NB4 (cell line): ENCODE data around the gene PDE7B.

Source experiments
- DNase-seq: peaks from one replicate; pipeline ENCODE4 v3.0.0; 2010; ENCODE audit warnings: low read depth
- H3K4me3 ChIP-seq: one replicate; pipeline ENCODE4 v1.5.1; 2011; ENCODE audit warnings: mild to moderate bottlenecking, low read depth, low read length, moderate library complexity
- MYC ChIP-seq: IDR thresholded peaks from 2 replicates; pipeline ENCODE4 v1.6.1; 2011; ENCODE audit warnings: low read depth, low read length
- POLR2A ChIP-seq: IDR thresholded peaks from 2 replicates; pipeline ENCODE4 v1.6.1; 2011; ENCODE audit warnings: mild to moderate bottlenecking; ENCODE audit not compliant: insufficient read length; ENCODE audit errors: extremely low read depth
- TF ChIP-seq, protein P1 (sequence below): IDR thresholded peaks from 2 replicates; pipeline ENCODE4 v1.6.1; 2011; ENCODE audit warnings: low read depth, low read length
- TF ChIP-seq, protein P2 (sequence below): IDR thresholded peaks from one replicate; pipeline ENCODE4 v1.5.1; 2012; ENCODE audit warnings: low read depth, low read length

Gene PDE7B

DNA sequence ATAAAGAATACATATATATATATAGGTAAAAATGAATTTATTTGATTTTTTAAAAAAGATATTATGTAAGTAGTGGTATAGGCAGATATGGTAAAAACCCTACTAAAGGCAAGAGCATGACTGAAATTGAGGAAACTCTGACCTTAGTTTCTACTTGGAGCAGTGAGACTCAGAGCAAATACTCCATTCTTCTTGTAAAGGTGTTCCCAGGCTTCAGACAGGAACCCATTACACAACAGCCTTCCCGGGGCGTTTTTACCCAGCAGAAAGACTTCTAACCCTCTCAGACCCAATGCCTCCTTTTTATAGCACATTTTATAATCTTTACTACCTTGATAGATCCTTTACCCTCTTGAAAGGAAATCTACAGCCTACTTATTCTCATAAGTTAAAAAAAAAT, 274.1 kb downstream of the PDE7B start:
- DNase-seq: no peak
- no peak overlapping the region for H3K4me3 ChIP-seq
- TF ChIP-seq POLR2A (no peak), MYC (no peak)
- TF ChIP-seq, protein P1, sequence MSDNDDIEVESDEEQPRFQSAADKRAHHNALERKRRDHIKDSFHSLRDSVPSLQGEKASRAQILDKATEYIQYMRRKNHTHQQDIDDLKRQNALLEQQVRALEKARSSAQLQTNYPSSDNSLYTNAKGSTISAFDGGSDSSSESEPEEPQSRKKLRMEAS: no peak
- TF ChIP-seq, protein P2, sequence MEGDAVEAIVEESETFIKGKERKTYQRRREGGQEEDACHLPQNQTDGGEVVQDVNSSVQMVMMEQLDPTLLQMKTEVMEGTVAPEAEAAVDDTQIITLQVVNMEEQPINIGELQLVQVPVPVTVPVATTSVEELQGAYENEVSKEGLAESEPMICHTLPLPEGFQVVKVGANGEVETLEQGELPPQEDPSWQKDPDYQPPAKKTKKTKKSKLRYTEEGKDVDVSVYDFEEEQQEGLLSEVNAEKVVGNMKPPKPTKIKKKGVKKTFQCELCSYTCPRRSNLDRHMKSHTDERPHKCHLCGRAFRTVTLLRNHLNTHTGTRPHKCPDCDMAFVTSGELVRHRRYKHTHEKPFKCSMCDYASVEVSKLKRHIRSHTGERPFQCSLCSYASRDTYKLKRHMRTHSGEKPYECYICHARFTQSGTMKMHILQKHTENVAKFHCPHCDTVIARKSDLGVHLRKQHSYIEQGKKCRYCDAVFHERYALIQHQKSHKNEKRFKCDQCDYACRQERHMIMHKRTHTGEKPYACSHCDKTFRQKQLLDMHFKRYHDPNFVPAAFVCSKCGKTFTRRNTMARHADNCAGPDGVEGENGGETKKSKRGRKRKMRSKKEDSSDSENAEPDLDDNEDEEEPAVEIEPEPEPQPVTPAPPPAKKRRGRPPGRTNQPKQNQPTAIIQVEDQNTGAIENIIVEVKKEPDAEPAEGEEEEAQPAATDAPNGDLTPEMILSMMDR: no peak

DNA sequence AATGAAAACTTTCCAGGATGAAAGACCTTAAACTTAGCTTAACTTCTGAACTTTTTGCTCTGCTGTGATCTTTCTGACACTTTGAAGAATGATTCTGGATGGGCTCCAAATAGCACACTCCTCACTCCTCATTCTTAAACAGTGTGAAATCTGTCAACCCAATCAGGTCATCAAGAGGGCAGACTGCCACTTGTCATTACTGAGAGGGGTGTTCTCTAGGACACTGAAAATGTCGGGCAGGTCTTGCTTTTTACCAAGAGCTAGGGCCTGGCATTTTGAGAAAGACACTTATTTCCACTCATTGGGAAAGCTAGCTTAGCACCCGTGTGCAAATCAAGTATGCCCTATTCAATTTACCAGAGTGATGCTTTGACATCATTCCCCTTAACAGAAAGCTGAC, 276.4 kb downstream of the PDE7B start:
- TF ChIP-seq, protein P2: no peak
- TF ChIP-seq, protein P1: no peak
- TF ChIP-seq POLR2A (no peak), MYC (no peak)
- H3K4me3 ChIP-seq: no peak overlapping the region
- DNase-seq: no peak

DNA sequence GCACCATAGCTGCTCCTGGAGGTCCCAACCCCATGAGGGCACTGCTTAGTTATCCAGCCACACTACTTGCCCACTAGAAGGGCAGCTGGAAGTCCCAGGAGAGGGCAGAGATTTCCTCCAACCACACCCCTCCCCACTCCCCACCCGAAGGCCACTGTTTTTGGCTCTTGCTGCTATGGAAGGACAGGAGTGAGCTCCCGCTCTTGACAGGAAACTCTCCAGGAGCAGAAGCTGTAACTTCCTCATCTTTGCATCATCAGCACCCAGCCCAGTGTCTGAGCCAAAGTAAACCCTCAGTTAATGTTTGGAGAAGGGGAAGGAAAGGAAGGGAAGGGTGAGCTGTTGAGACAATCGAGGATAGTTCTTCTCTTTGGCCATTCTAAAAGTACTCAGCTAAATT, 277.9 kb downstream of the PDE7B start:
- peak; percentile 10 for DNase-seq
- H3K4me3 ChIP-seq: no peak overlapping the region
- TF ChIP-seq, protein P2: no peak
- TF ChIP-seq, protein P1: no peak
- no peak for TF ChIP-seq POLR2A
- TF ChIP-seq MYC: no peak

DNA sequence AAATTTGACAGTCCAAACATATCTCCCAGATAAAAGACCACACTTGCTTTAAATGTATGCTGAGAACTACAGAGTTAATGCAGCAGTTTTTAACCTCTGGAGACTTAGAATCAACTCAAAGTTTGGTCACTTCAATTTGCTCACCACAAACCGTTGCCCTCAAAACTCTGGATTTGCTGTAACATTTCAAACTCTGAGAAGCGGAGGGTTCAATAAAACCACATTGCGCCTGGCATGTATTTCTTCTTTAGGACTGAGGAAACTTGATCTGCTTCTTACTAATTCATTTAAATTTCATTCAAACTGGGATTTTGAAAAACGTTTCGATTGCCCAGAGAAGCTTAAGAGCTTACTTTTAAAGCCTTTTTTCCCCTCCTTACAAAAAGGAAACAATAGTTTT, 282.8 kb downstream of the PDE7B start:
- TF ChIP-seq POLR2A (no peak), MYC (no peak)
- TF ChIP-seq, protein P1: no peak
- TF ChIP-seq, protein P2: no peak
- DNase-seq: no peak
- no peak overlapping the region for H3K4me3 ChIP-seq

DNA sequence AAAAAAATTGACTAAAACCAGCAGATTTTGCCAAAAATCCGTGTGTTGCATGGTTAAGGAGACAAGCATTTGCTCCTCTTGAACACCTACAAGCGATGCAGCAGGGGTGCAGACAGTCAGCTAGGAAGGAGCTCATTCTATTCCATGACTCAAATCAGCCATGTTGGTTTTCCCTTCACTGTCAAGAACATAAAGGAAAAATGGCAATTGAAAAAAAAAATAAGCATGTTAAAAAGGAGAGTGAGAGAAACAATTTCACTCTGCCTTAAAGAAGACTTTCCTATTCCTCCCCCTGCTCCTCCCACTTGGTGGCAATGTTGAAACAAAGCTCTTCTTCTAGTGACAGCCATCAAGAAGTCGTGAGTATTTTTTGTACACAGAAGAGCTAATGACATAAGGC, 283.2 kb downstream of the PDE7B start:
- DNase-seq: no peak
- no peak for TF ChIP-seq POLR2A
- TF ChIP-seq, protein P2: no peak
- TF ChIP-seq, protein P1: no peak
- no peak for TF ChIP-seq MYC
- H3K4me3 ChIP-seq: no peak overlapping the region

DNA sequence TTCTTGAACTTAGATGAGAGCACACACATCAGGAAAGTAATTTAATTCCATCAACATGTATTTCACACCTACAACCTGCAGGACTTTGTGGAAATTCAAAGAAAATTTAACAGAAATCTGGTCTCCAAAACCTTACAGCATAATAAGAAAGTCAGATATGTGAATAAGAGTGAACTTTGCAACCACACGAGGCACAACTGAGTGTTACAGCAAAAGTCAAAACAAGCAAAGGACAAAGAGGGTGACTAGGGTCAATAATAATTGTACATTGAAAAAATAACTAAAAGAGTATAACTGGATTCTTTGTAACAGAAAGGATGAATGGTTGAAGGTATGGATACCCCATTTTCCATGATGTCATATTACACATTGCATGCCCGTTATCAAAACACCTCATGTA, 284.8 kb downstream of the PDE7B start:
- DNase-seq: no peak
- no peak overlapping the region for H3K4me3 ChIP-seq
- TF ChIP-seq, protein P2: no peak
- no peak for TF ChIP-seq MYC
- TF ChIP-seq POLR2A: no peak
- TF ChIP-seq, protein P1: no peak
